Body of pancreas (tissue), 4 donors: ENCODE results near the gene GTPBP2.

Experiments used
- CTCF ChIP-seq, 7 experiments: fragments of 450-650 bp in 4 of 7; fragments of 200-600 bp in 3 of 7; sonication (generic) in 3 of 7; IDR thresholded peaks; one replicate each; pipeline ENCODE4 v1.5.1; 2016 to 2019; ENCODE audit warnings: antibody characterized with exemption in 7 of 7
- POLR2A ChIP-seq, 3 donors: fragments of 450-650 bp; IDR thresholded peaks; one replicate each; pipeline ENCODE4 v1.6.1; 2016; ENCODE audit warnings: antibody characterized with exemption in 3 of 3, mild to moderate bottlenecking in 2 of 3

GRCh38 chr6:43657221-43657802 lies 28.2 kb upstream of the GTPBP2 start:
- TF ChIP-seq CTCF (IDR thresholded peaks at IDR 0.05) (no peak), POLR2A (IDR thresholded peaks at IDR 0.05) (no peak)
